Ascending aorta (tissue), 2 donors: Measurements from ENCODE around the gene LRBA. TPM values are rescaled to one million over a fixed set of nuclear protein-coding genes. Genes with fewer than 3 reads are reported as not detected.
"Not testable (repeated sequence)": the region's sequence is repeated elsewhere in the genome, so short reads cannot be mapped to it uniquely, and the experiment has no call there.

ENCODE experiments used
- DNase-seq, 2 donors: peaks; one replicate each; pipeline ENCODE4 v3.0.0-alpha.2; 2019; ENCODE audit warnings: low spot score in 2 of 2
- H3K27ac ChIP-seq, 2 donors: fragments of 200-600 bp; sonication (generic); one replicate each; pipeline ENCODE4 v1.5.1; 2016 to 2017; ENCODE audit warnings: mild to moderate bottlenecking in 1 of 2
- H3K27me3 ChIP-seq: fragments of 200-600 bp; sonication (generic); one replicate; pipeline ENCODE4 v1.5.1; 2017
- H3K36me3 ChIP-seq, 2 donors: fragments of 200-600 bp; sonication (generic); one replicate each; pipeline ENCODE4 v1.5.1; 2016
- H3K4me1 ChIP-seq, 2 donors: fragments of 200-600 bp; sonication (generic); one replicate each; pipeline ENCODE4 v1.5.1; 2016 to 2017; ENCODE audit warnings: mild to moderate bottlenecking in 1 of 2
- H3K4me3 ChIP-seq, 2 donors: fragments of 200-600 bp; sonication (generic); one replicate each; pipeline ENCODE4 v1.5.1; 2016 to 2017; ENCODE audit warnings: mild to moderate bottlenecking in 1 of 2
- H3K9me3 ChIP-seq, 2 donors: fragments of 200-600 bp; sonication (generic); one replicate each; pipeline ENCODE4 v1.5.1; 2016
- CTCF ChIP-seq, 3 experiments: fragments of 200-600 bp in 2 of 3; fragments of 450-650 bp in 1 of 3; sonication (generic) in 2 of 3; IDR thresholded peaks; one replicate each; pipeline ENCODE4 v1.5.1; 2016 to 2019; ENCODE audit warnings: antibody characterized with exemption in 3 of 3, mild to moderate bottlenecking in 1 of 3, moderate library complexity in 1 of 3
- intact Hi-C: fragments of 100-400 bp; cut with DNase I; formaldehyde crosslinking; loops from one replicate; pipeline ENCODE4 v1.15.1; 2023
- total RNA-seq: library from RNA; depleted of rRNA; stranded (reverse); fragments of >200 nt; gene quantifications from one replicate; pipeline ENCODE4 v1.1.0, GENCODE V29; 2016

The LRBA gene
- total RNA-seq, 1 donor from 2014 or later, result 15.2 TPM

GRCh38 chr4:150562250-150562649, 452.8 kb downstream of the LRBA start:
- DNase-seq, result no peak
- Histone ChIP-seq H3K9me3 (no peaks in the 10 kb centered on the region), H3K27ac (no peak overlapping the region), H3K36me3 (no peaks in the 10 kb centered on the region), H3K4me3 (no peak overlapping the region), H3K27me3 (no peaks in the 10 kb centered on the region), H3K4me1 (no peaks in the 10 kb centered on the region)
- no peak for TF ChIP-seq CTCF (IDR thresholded peaks at IDR 0.05)
- intact Hi-C loops, result no loop called here

- no peak for DNase-seq
- H3K4me3 ChIP-seq, result no peak overlapping the region
- intact Hi-C loops, result no loop called here
- H3K36me3 ChIP-seq, result no peaks in the 10 kb centered on the region
- H3K9me3 ChIP-seq, result no peaks in the 10 kb centered on the region
- H3K27me3 ChIP-seq, result no peaks in the 10 kb centered on the region
- H3K27ac ChIP-seq, result no peak overlapping the region
- no peak for TF ChIP-seq CTCF (IDR thresholded peaks at IDR 0.05)
- H3K4me1 ChIP-seq, result no peaks in the 10 kb centered on the region
Measured at GRCh38 chr4:150561143-150561737, 453.8 kb downstream of the LRBA start.

GRCh38 chr4:150557811-150558210, 457.3 kb downstream of the LRBA start:
- H3K4me3 ChIP-seq, intact Hi-C loops, H3K4me1 ChIP-seq, H3K9me3 ChIP-seq, H3K27me3 ChIP-seq, H3K36me3 ChIP-seq, H3K27ac ChIP-seq, DNase-seq: not testable (repeated sequence)

GRCh38 chr4:150547154-150547838, 467.8 kb downstream of the LRBA start:
- Histone ChIP-seq H3K27ac (no peak overlapping the region), H3K4me3 (no peak overlapping the region), H3K27me3 (no peaks in the 10 kb centered on the region), H3K4me1 (no peaks in the 10 kb centered on the region), H3K36me3 (no peaks in the 10 kb centered on the region), H3K9me3 (no peaks in the 10 kb centered on the region)
- intact Hi-C loops, result no loop called here
- no peak for TF ChIP-seq CTCF (IDR thresholded peaks at IDR 0.05)
- DNase-seq, result no peak

GRCh38 chr4:150546286-150546685, 468.8 kb downstream of the LRBA start:
- Histone ChIP-seq H3K9me3 (no peaks in the 10 kb centered on the region), H3K4me1 (no peaks in the 10 kb centered on the region), H3K4me3 (no peak overlapping the region), H3K27ac (no peak overlapping the region), H3K27me3 (no peaks in the 10 kb centered on the region), H3K36me3 (no peaks in the 10 kb centered on the region)
- no peak for DNase-seq
- intact Hi-C loops, result no loop called here
- no peak for TF ChIP-seq CTCF (IDR thresholded peaks at IDR 0.05)

GRCh38 chr4:150543042-150543441, 472.0 kb downstream of the LRBA start:
- Histone ChIP-seq H3K27me3 (no peaks in the 10 kb centered on the region), H3K9me3 (no peaks in the 10 kb centered on the region), H3K4me1 (no peaks in the 10 kb centered on the region), H3K4me3 (no peak overlapping the region), H3K36me3 (no peaks in the 10 kb centered on the region), H3K27ac (no peak overlapping the region)
- intact Hi-C loops, result no loop called here
- DNase-seq, result no peak
- no peak for TF ChIP-seq CTCF (IDR thresholded peaks at IDR 0.05)
